ENCODE measurements around the gene USP13. TPM values are rescaled to one million over a fixed set of nuclear protein-coding genes. Genes with fewer than 3 reads are reported as not detected.

USP13 gene
- total RNA-seq, 4 donors from 2014 or later, result 17.4 to 19.8 (median 18.2) TPM

GRCh38 chr3:179655236-179655635, 2.4 kb downstream of the USP13 start:
- intact Hi-C loops (cut with DNase I; ENCODE audit: low total_unique reads), result no loop called here

GRCh38 chr3:179658606-179659005, 5.8 kb downstream of the USP13 start:
- DNase-seq, result no peak

More at GRCh38 chr3:179655236-179655635, 2.4 kb downstream of the USP13 start:
- no peaks in the 10 kb centered on the region for H3K36me3 ChIP-seq
- H3K9me3 ChIP-seq, result no peaks in the 10 kb centered on the region
- DNase-seq, result no peak
- H3K27me3 ChIP-seq, result no peaks in the 10 kb centered on the region
- H3K4me3 ChIP-seq, result no peak overlapping the region
- no peak for TF ChIP-seq POLR2A (IDR thresholded peaks at IDR 0.05)
- H3K4me1 ChIP-seq, result no peaks in the 10 kb centered on the region
- no peak overlapping the region for H3K27ac ChIP-seq

GRCh38 chr3:179660872-179661271, 8.0 kb downstream of the USP13 start:
- TF ChIP-seq POLR2A (IDR thresholded peaks at IDR 0.05), result no peak
- TF ChIP-seq CTCF (IDR thresholded peaks at IDR 0.05), result no peak
- no peaks in the 10 kb centered on the region for H3K4me1 ChIP-seq

More at GRCh38 chr3:179658606-179659005, 5.8 kb downstream of the USP13 start:
- intact Hi-C loops (cut with DNase I; ENCODE audit: low total_unique reads), result no loop called here
- TF ChIP-seq CTCF (IDR thresholded peaks at IDR 0.05) (no peak), POLR2A (IDR thresholded peaks at IDR 0.05) (no peak)
- no peaks in the 10 kb centered on the region for H3K4me1 ChIP-seq
- no peaks in the 10 kb centered on the region for H3K36me3 ChIP-seq
- no peaks in the 10 kb centered on the region for H3K9me3 ChIP-seq
- no peak overlapping the region for H3K4me3 ChIP-seq
- H3K27me3 ChIP-seq, result no peaks in the 10 kb centered on the region
- no peak overlapping the region for H3K27ac ChIP-seq

GRCh38 chr3:179661777-179662176, 8.9 kb downstream of the USP13 start:
- Histone ChIP-seq H3K27ac (no peak overlapping the region), H3K36me3 (no peaks in the 10 kb centered on the region), H3K27me3 (no peaks in the 10 kb centered on the region), H3K4me1 (no peaks in the 10 kb centered on the region), H3K9me3 (no peaks in the 10 kb centered on the region), H3K4me3 (no peak overlapping the region)
- no peak for TF ChIP-seq POLR2A (IDR thresholded peaks at IDR 0.05)
- no peak for TF ChIP-seq CTCF (IDR thresholded peaks at IDR 0.05)
- intact Hi-C loops (cut with DNase I; ENCODE audit: low total_unique reads), result no loop called here
- no peak for DNase-seq

More at GRCh38 chr3:179660872-179661271, 8.0 kb downstream of the USP13 start:
- Histone ChIP-seq H3K4me3 (no peak overlapping the region), H3K36me3 (no peaks in the 10 kb centered on the region), H3K9me3 (no peaks in the 10 kb centered on the region), H3K27ac (no peak overlapping the region), H3K27me3 (no peaks in the 10 kb centered on the region)
- no peak for DNase-seq
- intact Hi-C loops (cut with DNase I; ENCODE audit: low total_unique reads), result no loop called here

- no peak for TF ChIP-seq POLR2A (IDR thresholded peaks at IDR 0.05)
- TF ChIP-seq CTCF (IDR thresholded peaks at IDR 0.05), result no peak
- Histone ChIP-seq H3K27me3 (no peaks in the 10 kb centered on the region), H3K27ac (no peak overlapping the region), H3K9me3 (no peaks in the 10 kb centered on the region), H3K36me3 (no peaks in the 10 kb centered on the region), H3K4me3 (no peak overlapping the region), H3K4me1 (no peaks in the 10 kb centered on the region)
- DNase-seq, result no peak
- intact Hi-C loops (cut with DNase I; ENCODE audit: low total_unique reads), result no loop called here
These were observed 10.3 kb downstream of the USP13 start for GRCh38 chr3:179663093-179663492.

GRCh38 chr3:179666030-179666429, 13.2 kb downstream of the USP13 start:
- no peaks in the 10 kb centered on the region for H3K27me3 ChIP-seq
- no peak overlapping the region for H3K27ac ChIP-seq

More at GRCh38 chr3:179666030-179666429, 13.2 kb downstream of the USP13 start:
- Histone ChIP-seq H3K4me1 (no peaks in the 10 kb centered on the region), H3K36me3 (no peaks in the 10 kb centered on the region), H3K4me3 (no peak overlapping the region), H3K9me3 (no peaks in the 10 kb centered on the region)
- no peak for DNase-seq
- intact Hi-C loops (cut with DNase I; ENCODE audit: low total_unique reads), result no loop called here
- TF ChIP-seq CTCF (IDR thresholded peaks at IDR 0.05) (no peak), POLR2A (IDR thresholded peaks at IDR 0.05) (no peak)
